Ectodermal cell (in vitro differentiated cells): ENCODE results near the gene FER1L5.

Experiments
- H3K27ac ChIP-seq: 2 replicates; pipeline ENCODE4 v1.7.0; 2013; ENCODE audit warnings: mild to moderate bottlenecking, low read depth, low read length; ENCODE audit not compliant: insufficient read depth, poor library complexity, severe bottlenecking
- H3K27me3 ChIP-seq: 2 replicates; pipeline ENCODE4 v1.7.0; 2013; ENCODE audit warnings: mild to moderate bottlenecking, low read length; ENCODE audit not compliant: insufficient read depth, control insufficient read depth, poor library complexity, severe bottlenecking
- H3K36me3 ChIP-seq: one replicate; pipeline ENCODE4 v1.7.0; 2013; ENCODE audit warnings: low read length; ENCODE audit not compliant: control insufficient read depth, insufficient read depth
- H3K4me1 ChIP-seq: one replicate; pipeline ENCODE4 v1.7.0; 2013; ENCODE audit warnings: low read length; ENCODE audit not compliant: control insufficient read depth, insufficient read depth
- H3K4me3 ChIP-seq: 2 replicates; pipeline ENCODE4 v1.7.0; 2013; ENCODE audit warnings: low read depth, low read length, control low read depth; ENCODE audit not compliant: insufficient read depth
- H3K9me3 ChIP-seq: 2 replicates; pipeline ENCODE4 v1.7.0; 2013; ENCODE audit warnings: mild to moderate bottlenecking, low read length, moderate library complexity; ENCODE audit not compliant: control insufficient read depth
- WGBS, 2 experiments: methylation state at CpG; one replicate each; pipeline ENCODE4 v1.1.7; 2013; ENCODE audit warnings: missing lambda C conversion rate in 2 of 2; 5-methylcytosine and 5-hydroxymethylcytosine counted together

The FER1L5 gene

GRCh38 chr2:96739633-96740428, 97.3 kb downstream of the FER1L5 start, which contains the start of gene LMAN2L:
Gene LMAN2L, minus strand, starts transcription at chr2:96740064. Its CDS starts 24 bp downstream, at chr2:96740040.
- H3K4me3 ChIP-seq: peak within 1 kb of the TSS; percentile 86
- no peaks in the 10 kb centered on the region for H3K4me1 ChIP-seq
- H3K27me3 ChIP-seq: no peaks in the 10 kb centered on the region
- WGBS, 2 experiments: 0 to 1% methylated on average over 43 of the region's 43 CpGs
- no peaks in the 10 kb centered on the region for H3K9me3 ChIP-seq
- peaks cover 11% of the 10 kb centered on the region for H3K36me3 ChIP-seq
- no peak within 1 kb of the TSS for H3K27ac ChIP-seq

- Histone ChIP-seq H3K4me3 (no peak overlapping the region), H3K36me3 (no peaks in the 10 kb centered on the region), H3K4me1 (no peaks in the 10 kb centered on the region), H3K9me3 (no peaks in the 10 kb centered on the region), H3K27ac (no peak overlapping the region), H3K27me3 (no peaks in the 10 kb centered on the region)
- 90 to 91% methylated on average over 4 to 6 of the region's 6 CpGs for WGBS, 2 experiments
Measured at GRCh38 chr2:96747061-96747617, 104.6 kb downstream of the FER1L5 start.

GRCh38 chr2:96751800-96752199, 109.2 kb downstream of the FER1L5 start:
- H3K27me3 ChIP-seq: no peaks in the 10 kb centered on the region
- no peak overlapping the region for H3K4me3 ChIP-seq
- WGBS, 2 experiments: 89 to 92% methylated on average over 9 of the region's 9 CpGs
- no peaks in the 10 kb centered on the region for H3K36me3 ChIP-seq
- H3K9me3 ChIP-seq: no peaks in the 10 kb centered on the region
- H3K27ac ChIP-seq: no peak overlapping the region
- H3K4me1 ChIP-seq: no peaks in the 10 kb centered on the region

GRCh38 chr2:96753661-96754282, 111.2 kb downstream of the FER1L5 start:
- Histone ChIP-seq H3K27ac (no peak overlapping the region), H3K9me3 (no peaks in the 10 kb centered on the region), H3K27me3 (no peaks in the 10 kb centered on the region), H3K36me3 (no peaks in the 10 kb centered on the region), H3K4me1 (no peaks in the 10 kb centered on the region), H3K4me3 (no peak overlapping the region)
- WGBS, 2 experiments: 86 to 89% methylated on average over 7 of the region's 7 CpGs

- Histone ChIP-seq H3K4me1 (no peaks in the 10 kb centered on the region), H3K9me3 (no peaks in the 10 kb centered on the region), H3K4me3 (no peak overlapping the region)
Measured at GRCh38 chr2:96754317-96754716, 111.8 kb downstream of the FER1L5 start.

More at GRCh38 chr2:96754317-96754716, 111.8 kb downstream of the FER1L5 start:
- Histone ChIP-seq H3K27me3 (no peaks in the 10 kb centered on the region), H3K27ac (no peak overlapping the region), H3K36me3 (no peaks in the 10 kb centered on the region)
